Measurements from ENCODE around the gene HES5. TPM values are rescaled to one million over a fixed set of nuclear protein-coding genes. Genes with fewer than 3 reads are reported as not detected.

The HES5 gene
- total and polyA plus RNA-seq, 4 experiments from 2014 or later, result not detected

DNA sequence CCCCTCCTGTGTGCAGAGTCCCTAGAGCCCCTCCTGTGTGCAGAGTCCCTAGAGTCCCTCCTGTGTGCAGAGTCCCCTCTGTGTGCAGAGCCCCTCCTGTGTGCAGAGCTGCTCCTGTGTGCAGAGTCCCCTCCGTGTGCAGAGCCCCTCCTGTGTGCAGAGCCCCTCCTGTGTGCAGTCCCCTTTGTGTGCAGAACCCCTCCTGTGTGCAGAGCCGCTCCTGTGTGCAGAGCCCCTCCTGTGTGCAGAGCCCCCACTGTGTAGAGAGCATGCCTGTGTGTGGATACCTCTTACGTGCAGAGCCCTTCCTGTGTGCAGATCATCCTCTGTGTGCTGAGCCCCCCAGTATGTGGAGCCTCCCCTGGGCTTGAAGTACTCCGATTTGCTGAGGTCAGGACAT is 8.3 kb upstream of the HES5 start:
- Histone ChIP-seq H3K4me3 (ENCODE audit: low read length in 2 of 2) (no peak overlapping the region), H3K27me3 (ENCODE audit: insufficient read depth, low read length) (no peaks in the 10 kb centered on the region), H3K4me1 (ENCODE audit: insufficient read depth, low read length) (peaks cover 6% of the 10 kb centered on the region), H3K9me3 (ENCODE audit: control insufficient read depth in 1 of 2, low read length in 2 of 2) (no peaks in the 10 kb centered on the region), H3K27ac (ENCODE audit: low read depth, low read length) (no peak overlapping the region), H3K36me3 (ENCODE audit: insufficient read depth, low read length) (no peaks in the 10 kb centered on the region)
- H3K4me3 Mint-ChIP-seq, result no peak overlapping the region
- no peaks in the 10 kb centered on the region for H3K36me3 Mint-ChIP-seq
- ChIA-PET POLR2A (ENCODE audit: partially characterized antibody) (interaction anchor here (1.1 to 2.4 kb wide), 3 partner anchors 10 to 15 kb away, joined by 3 to 8 read pairs (median 3); partner anchors contain the start of gene PANK4), CTCF (ENCODE audit: partially characterized antibody) (no interaction called here)
- no peaks in the 10 kb centered on the region for H3K9me3 Mint-ChIP-seq
- peaks cover 5 to 9% of the 10 kb centered on the region in 2 donors for H3K27me3 Mint-ChIP-seq
- peaks cover 2 to 8% (median 3%) of the 10 kb centered on the region in 4 donors for H3K4me1 Mint-ChIP-seq
- no peak overlapping the region for H3K27ac Mint-ChIP-seq
- intact Hi-C loops (cut with micrococcal nuclease), result no loop called here
- no peak for DNase-seq

DNA sequence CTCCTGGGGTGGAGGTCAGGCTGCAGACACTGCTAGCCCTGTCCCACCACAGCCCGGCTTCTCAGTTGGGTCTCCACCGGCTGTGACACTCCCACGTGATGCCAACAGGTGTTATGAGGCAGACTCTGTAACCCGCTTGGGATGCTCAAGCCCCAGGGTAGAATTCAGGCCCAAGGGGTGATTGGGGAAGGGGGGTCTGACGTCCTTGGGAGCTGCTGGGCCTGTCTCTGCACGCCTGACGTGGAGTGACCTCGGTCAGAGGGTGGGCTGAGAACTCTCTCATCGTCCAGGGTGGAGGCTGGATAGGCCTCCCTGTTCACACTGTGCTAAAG is 7.7 kb upstream of the HES5 start:
- Histone ChIP-seq H3K4me1 (ENCODE audit: insufficient read depth, low read length) (peaks cover 6% of the 10 kb centered on the region), H3K36me3 (ENCODE audit: insufficient read depth, low read length) (no peaks in the 10 kb centered on the region), H3K27ac (ENCODE audit: low read depth, low read length) (no peak overlapping the region), H3K4me3 (ENCODE audit: low read length in 2 of 2) (no peak overlapping the region), H3K9me3 (ENCODE audit: control insufficient read depth in 1 of 2, low read length in 2 of 2) (no peaks in the 10 kb centered on the region), H3K27me3 (ENCODE audit: insufficient read depth, low read length) (no peaks in the 10 kb centered on the region)
- intact Hi-C loops (cut with micrococcal nuclease), result no loop called here
- Mint-ChIP-seq H3K27ac (no peak overlapping the region), H3K9me3 (no peaks in the 10 kb centered on the region), H3K36me3 (no peaks in the 10 kb centered on the region), H3K4me3 (no peak overlapping the region), H3K4me1 (peaks cover 2 to 8% (median 3%) of the 10 kb centered on the region in 4 donors), H3K27me3 (peaks cover 7 to 11% of the 10 kb centered on the region in 2 donors)
- no peak for DNase-seq
- ChIA-PET CTCF (ENCODE audit: partially characterized antibody) (no interaction called here), POLR2A (ENCODE audit: partially characterized antibody) (interaction anchor here (0.7 kb wide), 1 partner anchor 10 kb away, joined by 3 read pairs; no protein-coding TSS in a partner anchor)

DNA sequence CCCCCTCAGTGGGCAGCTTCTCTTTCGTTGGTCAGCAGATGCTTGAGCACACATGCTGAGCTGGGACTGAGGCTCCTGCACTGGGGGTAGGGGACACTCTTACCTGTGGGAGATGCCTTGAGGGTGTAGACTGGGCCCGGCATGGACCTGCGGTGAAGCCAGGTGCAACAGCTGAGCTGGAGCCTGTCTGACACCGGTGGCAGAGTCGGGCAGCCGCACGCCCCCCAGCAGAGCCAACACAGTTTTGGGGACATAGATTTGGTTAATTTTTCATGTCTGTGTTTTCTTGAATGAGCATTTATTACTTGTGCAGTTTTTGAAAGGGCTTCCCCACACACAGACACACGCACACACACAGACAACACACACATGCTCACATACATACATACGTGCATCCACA is 5.9 kb upstream of the HES5 start:
- Mint-ChIP-seq H3K36me3 (no peaks in the 10 kb centered on the region), H3K9me3 (no peaks in the 10 kb centered on the region), H3K4me1 (peaks cover 1 to 2% (median 1%) of the 10 kb centered on the region in 4 donors), H3K27ac (no peak overlapping the region), H3K27me3 (peaks cover 7 to 13% of the 10 kb centered on the region in 2 donors), H3K4me3 (peak overlapping the region in 1 of 8 donors; percentile 30)
- ChIA-PET CTCF (ENCODE audit: partially characterized antibody) (no interaction called here), POLR2A (ENCODE audit: partially characterized antibody) (interaction anchor here (1.7 to 13.2 kb wide), 2 partner anchors 9 to 10 kb away, joined by 5 to 367 read pairs; partner anchors contain the start of gene PANK4)
- H3K4me3 ChIP-seq (ENCODE audit: low read length in 2 of 2), result no peak overlapping the region
- no peak for DNase-seq
- intact Hi-C loops (cut with micrococcal nuclease), result no loop called here
- H3K27me3 ChIP-seq (ENCODE audit: insufficient read depth, low read length), result peaks cover 10% of the 10 kb centered on the region
- no peaks in the 10 kb centered on the region for H3K36me3 ChIP-seq (ENCODE audit: insufficient read depth, low read length)
- H3K27ac ChIP-seq (ENCODE audit: low read depth, low read length), result no peak overlapping the region
- no peaks in the 10 kb centered on the region for H3K9me3 ChIP-seq (ENCODE audit: control insufficient read depth in 1 of 2, low read length in 2 of 2)
- H3K4me1 ChIP-seq (ENCODE audit: insufficient read depth, low read length), result peaks cover 3% of the 10 kb centered on the region

DNA sequence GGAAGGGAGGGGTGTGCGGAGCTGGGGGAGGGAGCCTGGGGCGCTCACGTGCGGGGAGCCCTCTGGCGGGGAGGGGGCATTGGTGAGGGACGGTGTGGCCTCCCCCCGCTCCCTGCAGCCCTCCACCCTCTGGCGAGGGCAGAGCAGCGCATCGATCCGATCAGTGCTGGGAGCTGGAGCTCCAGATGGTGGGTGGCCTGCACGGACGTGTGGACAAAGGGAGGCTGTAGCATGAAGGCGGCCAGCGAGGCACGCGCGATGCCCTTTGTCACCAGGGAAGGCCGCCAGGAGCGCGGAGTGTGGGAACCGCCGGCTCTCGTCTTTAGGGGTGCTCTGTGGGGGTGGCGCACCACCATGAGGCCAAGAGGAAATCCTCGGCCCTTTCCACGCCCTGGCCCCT is 5.4 kb upstream of the HES5 start:
- no peak overlapping the region for H3K4me3 ChIP-seq (ENCODE audit: low read length in 2 of 2)
- Mint-ChIP-seq H3K27ac (no peak overlapping the region), H3K27me3 (peaks cover 7 to 15% of the 10 kb centered on the region in 2 donors), H3K36me3 (no peaks in the 10 kb centered on the region), H3K9me3 (no peaks in the 10 kb centered on the region), H3K4me3 (no peak overlapping the region), H3K4me1 (peaks cover 1 to 6% (median 4%) of the 10 kb centered on the region in 4 donors)
- DNase-seq, result no peak
- ChIA-PET CTCF (ENCODE audit: partially characterized antibody) (no interaction called here), POLR2A (ENCODE audit: partially characterized antibody) (interaction anchor here (1.7 to 13.2 kb wide), 2 partner anchors 9 kb away, joined by 5 to 367 read pairs; partner anchors contain the start of gene PANK4)
- no peaks in the 10 kb centered on the region for H3K9me3 ChIP-seq (ENCODE audit: control insufficient read depth in 1 of 2, low read length in 2 of 2)
- no peak overlapping the region for H3K27ac ChIP-seq (ENCODE audit: low read depth, low read length)
- peaks cover 14% of the 10 kb centered on the region for H3K27me3 ChIP-seq (ENCODE audit: insufficient read depth, low read length)
- H3K4me1 ChIP-seq (ENCODE audit: insufficient read depth, low read length), result peaks cover 7% of the 10 kb centered on the region
- intact Hi-C loops (cut with micrococcal nuclease), result no loop called here
- no peaks in the 10 kb centered on the region for H3K36me3 ChIP-seq (ENCODE audit: insufficient read depth, low read length)

DNA sequence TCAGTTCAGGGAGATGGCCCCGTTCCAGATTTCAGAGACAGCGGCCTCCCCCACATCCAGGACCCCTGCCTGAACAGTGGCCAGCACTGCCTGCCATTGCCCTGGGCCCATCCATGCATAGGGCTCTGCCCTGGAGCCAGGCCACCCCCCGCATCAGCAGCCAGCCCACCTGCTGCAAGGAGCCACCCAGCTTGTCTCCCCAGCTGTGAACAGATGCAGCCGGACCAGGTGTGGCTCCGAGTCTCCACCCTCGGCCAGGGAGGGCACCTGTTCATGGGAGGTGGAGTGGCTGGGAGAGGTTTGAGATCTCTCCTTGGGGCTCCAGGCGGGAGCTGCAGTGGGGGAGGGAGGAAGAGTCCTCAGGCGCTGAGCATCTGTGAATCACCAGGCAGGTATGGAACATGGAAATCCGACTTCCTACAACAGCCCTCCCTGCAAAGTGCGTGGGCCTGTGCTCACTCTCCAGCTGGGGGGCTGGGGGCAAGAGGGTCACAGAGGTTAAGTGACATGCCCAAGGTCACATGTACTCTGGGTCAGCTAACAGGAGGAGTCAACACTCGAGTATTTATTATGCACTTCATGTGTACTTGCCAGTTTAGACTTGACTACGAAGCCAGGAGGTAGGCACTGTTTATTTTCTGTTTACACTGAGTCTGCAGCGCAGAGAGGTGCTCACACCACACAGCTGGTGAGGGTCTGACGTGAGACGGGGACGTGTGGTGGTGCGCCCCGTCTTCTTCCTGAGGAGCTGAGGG is 4.8 kb upstream of the HES5 start:
- ChIA-PET CTCF (ENCODE audit: partially characterized antibody) (no interaction called here), POLR2A (ENCODE audit: partially characterized antibody) (interaction anchor here (1.7 to 13.2 kb wide), 2 partner anchors 9 to 10 kb away, joined by 5 to 367 read pairs; partner anchors contain the start of gene PANK4)
- Histone ChIP-seq H3K27me3 (ENCODE audit: insufficient read depth, low read length) (peaks cover 14% of the 10 kb centered on the region), H3K4me1 (ENCODE audit: insufficient read depth, low read length) (peaks cover 11% of the 10 kb centered on the region), H3K4me3 (ENCODE audit: low read length in 2 of 2) (no peak overlapping the region), H3K36me3 (ENCODE audit: insufficient read depth, low read length) (no peaks in the 10 kb centered on the region), H3K27ac (ENCODE audit: low read depth, low read length) (no peak overlapping the region), H3K9me3 (ENCODE audit: control insufficient read depth in 1 of 2, low read length in 2 of 2) (no peaks in the 10 kb centered on the region)
- Mint-ChIP-seq H3K36me3 (no peaks in the 10 kb centered on the region), H3K27me3 (peaks cover 7 to 15% of the 10 kb centered on the region in 2 donors), H3K27ac (no peak overlapping the region), H3K4me1 (peaks cover 1 to 6% (median 4%) of the 10 kb centered on the region in 4 donors), H3K4me3 (no peak overlapping the region), H3K9me3 (no peaks in the 10 kb centered on the region)
- intact Hi-C loops (cut with micrococcal nuclease), result no loop called here
- DNase-seq, result no peak

GRCh38 chr1:2534315-2534686 is 4.2 kb upstream of the HES5 start:
- no peaks in the 10 kb centered on the region for H3K9me3 Mint-ChIP-seq
- Histone ChIP-seq H3K4me3 (ENCODE audit: low read length in 2 of 2) (no peak overlapping the region), H3K36me3 (ENCODE audit: insufficient read depth, low read length) (no peaks in the 10 kb centered on the region), H3K9me3 (ENCODE audit: control insufficient read depth in 1 of 2, low read length in 2 of 2) (no peaks in the 10 kb centered on the region), H3K27me3 (ENCODE audit: insufficient read depth, low read length) (peaks cover 14% of the 10 kb centered on the region), H3K4me1 (ENCODE audit: insufficient read depth, low read length) (peaks cover 11% of the 10 kb centered on the region), H3K27ac (ENCODE audit: low read depth, low read length) (no peak overlapping the region)
- no peak overlapping the region for H3K4me3 Mint-ChIP-seq
- POLR2A ChIA-PET (ENCODE audit: partially characterized antibody), result interaction anchor here (13.2 kb wide), 1 partner anchor 11 kb away, joined by 367 read pairs; no protein-coding TSS in a partner anchor
- peaks cover 1 to 6% (median 4%) of the 10 kb centered on the region in 4 donors for H3K4me1 Mint-ChIP-seq
- H3K27ac Mint-ChIP-seq, result no peak overlapping the region
- CTCF ChIA-PET (ENCODE audit: partially characterized antibody), result no interaction called here
- intact Hi-C loops (cut with micrococcal nuclease), result no loop called here
- peaks cover 7 to 15% of the 10 kb centered on the region in 2 donors for H3K27me3 Mint-ChIP-seq
- no peak for DNase-seq
- no peaks in the 10 kb centered on the region for H3K36me3 Mint-ChIP-seq

DNA sequence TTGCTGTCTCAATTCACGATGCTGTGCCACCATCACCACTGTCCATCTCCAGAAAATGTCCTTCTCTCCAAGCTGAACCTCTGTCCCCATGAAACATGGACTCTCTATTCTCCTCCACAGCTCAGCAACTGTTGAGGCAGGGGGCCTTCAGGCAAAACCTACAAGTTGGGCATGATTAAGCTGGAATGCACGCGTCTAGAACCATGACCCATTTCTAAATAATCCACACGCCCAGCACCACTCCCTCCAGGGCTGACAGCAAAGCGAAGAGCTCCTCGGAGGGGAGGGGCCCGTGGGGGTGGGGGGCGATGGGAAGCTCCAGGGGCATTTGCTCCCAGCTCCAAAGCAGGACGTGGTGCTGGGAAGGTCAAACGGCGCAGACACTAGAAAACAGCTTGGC is 3.3 kb upstream of the HES5 start:
- Histone ChIP-seq H3K36me3 (ENCODE audit: insufficient read depth, low read length) (no peaks in the 10 kb centered on the region), H3K9me3 (ENCODE audit: control insufficient read depth in 1 of 2, low read length in 2 of 2) (no peaks in the 10 kb centered on the region), H3K4me1 (ENCODE audit: insufficient read depth, low read length) (peaks cover 18% of the 10 kb centered on the region), H3K4me3 (ENCODE audit: low read length in 2 of 2) (no peak overlapping the region), H3K27ac (ENCODE audit: low read depth, low read length) (no peak overlapping the region), H3K27me3 (ENCODE audit: insufficient read depth, low read length) (peaks cover 17% of the 10 kb centered on the region)
- Mint-ChIP-seq H3K27me3 (peaks cover 13 to 21% of the 10 kb centered on the region in 2 donors), H3K4me3 (no peak overlapping the region), H3K27ac (no peak overlapping the region), H3K4me1 (peaks cover 1 to 15% (median 9%) of the 10 kb centered on the region in 4 donors), H3K9me3 (no peaks in the 10 kb centered on the region), H3K36me3 (no peaks in the 10 kb centered on the region)
- ChIA-PET CTCF (ENCODE audit: partially characterized antibody) (interaction anchor here (1.8 kb wide), 1 partner anchor 14 kb away, joined by 6 read pairs; no protein-coding TSS in a partner anchor), POLR2A (ENCODE audit: partially characterized antibody) (interaction anchor here (13.2 kb wide), 1 partner anchor 12 kb away, joined by 367 read pairs; no protein-coding TSS in a partner anchor)
- DNase-seq, result no peak
- intact Hi-C loops (cut with micrococcal nuclease), result no loop called here

All from CD4-positive, alpha-beta memory T cell (primary cell).